ENCODE data around the gene TMEM229B.

The TMEM229B gene

DNA sequence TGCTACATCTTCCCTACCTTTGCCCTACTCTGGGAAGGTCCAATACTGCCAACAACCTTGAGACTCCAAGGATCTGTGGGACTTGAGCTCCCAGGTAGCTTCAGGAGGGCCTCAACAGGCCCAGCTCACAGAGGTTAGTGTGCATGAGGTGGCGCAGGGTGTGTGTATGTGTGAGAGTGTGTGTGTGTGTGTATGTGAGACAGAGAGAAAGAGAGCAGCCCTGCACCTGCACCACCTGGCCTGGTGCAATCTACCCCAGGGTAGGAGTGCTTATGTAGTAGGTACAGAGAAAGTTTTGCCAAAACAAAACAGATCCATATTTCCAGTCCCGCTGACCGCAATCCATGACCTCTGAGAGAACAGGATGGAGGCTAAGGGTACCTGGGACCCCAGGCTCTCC, 24.6 kb downstream of the TMEM229B start:
- TF ChIP-seq YY1 (IDR thresholded peaks at IDR 0.05; ENCODE audit: low read depth) (no peak), EP300 (IDR thresholded peaks at IDR 0.05; ENCODE audit: borderline replicate concordance) (no peak), ZBTB7A (IDR thresholded peaks at IDR 0.05; ENCODE audit: low read depth) (no peak), EGR1 (IDR thresholded peaks at IDR 0.05) (no peak), FOXM1 (IDR thresholded peaks at IDR 0.05; ENCODE audit: borderline replicate concordance, low read depth) (no peak), RAD21 (IDR thresholded peaks at IDR 0.05; ENCODE audit: low read depth) (no peak), TCF12 (IDR thresholded peaks at IDR 0.05; ENCODE audit: low read depth) (no peak), TAF1 (IDR thresholded peaks at IDR 0.05; ENCODE audit: low read depth) (no peak), NFIC (IDR thresholded peaks at IDR 0.05) (no peak), CREB1 (IDR thresholded peaks at IDR 0.05; ENCODE audit: low read depth) (no peak), CEBPB (IDR thresholded peaks at IDR 0.05) (no peak), TEAD4 (IDR thresholded peaks at IDR 0.05) (no peak)
- TF ChIP-seq, protein P1, sequence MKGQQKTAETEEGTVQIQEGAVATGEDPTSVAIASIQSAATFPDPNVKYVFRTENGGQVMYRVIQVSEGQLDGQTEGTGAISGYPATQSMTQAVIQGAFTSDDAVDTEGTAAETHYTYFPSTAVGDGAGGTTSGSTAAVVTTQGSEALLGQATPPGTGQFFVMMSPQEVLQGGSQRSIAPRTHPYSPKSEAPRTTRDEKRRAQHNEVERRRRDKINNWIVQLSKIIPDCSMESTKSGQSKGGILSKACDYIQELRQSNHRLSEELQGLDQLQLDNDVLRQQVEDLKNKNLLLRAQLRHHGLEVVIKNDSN (IDR thresholded peaks at IDR 0.05) = no peak
- TF ChIP-seq, protein P2, sequence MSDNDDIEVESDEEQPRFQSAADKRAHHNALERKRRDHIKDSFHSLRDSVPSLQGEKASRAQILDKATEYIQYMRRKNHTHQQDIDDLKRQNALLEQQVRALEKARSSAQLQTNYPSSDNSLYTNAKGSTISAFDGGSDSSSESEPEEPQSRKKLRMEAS (IDR thresholded peaks at IDR 0.05) = no peak
- TF ChIP-seq, protein P3, sequence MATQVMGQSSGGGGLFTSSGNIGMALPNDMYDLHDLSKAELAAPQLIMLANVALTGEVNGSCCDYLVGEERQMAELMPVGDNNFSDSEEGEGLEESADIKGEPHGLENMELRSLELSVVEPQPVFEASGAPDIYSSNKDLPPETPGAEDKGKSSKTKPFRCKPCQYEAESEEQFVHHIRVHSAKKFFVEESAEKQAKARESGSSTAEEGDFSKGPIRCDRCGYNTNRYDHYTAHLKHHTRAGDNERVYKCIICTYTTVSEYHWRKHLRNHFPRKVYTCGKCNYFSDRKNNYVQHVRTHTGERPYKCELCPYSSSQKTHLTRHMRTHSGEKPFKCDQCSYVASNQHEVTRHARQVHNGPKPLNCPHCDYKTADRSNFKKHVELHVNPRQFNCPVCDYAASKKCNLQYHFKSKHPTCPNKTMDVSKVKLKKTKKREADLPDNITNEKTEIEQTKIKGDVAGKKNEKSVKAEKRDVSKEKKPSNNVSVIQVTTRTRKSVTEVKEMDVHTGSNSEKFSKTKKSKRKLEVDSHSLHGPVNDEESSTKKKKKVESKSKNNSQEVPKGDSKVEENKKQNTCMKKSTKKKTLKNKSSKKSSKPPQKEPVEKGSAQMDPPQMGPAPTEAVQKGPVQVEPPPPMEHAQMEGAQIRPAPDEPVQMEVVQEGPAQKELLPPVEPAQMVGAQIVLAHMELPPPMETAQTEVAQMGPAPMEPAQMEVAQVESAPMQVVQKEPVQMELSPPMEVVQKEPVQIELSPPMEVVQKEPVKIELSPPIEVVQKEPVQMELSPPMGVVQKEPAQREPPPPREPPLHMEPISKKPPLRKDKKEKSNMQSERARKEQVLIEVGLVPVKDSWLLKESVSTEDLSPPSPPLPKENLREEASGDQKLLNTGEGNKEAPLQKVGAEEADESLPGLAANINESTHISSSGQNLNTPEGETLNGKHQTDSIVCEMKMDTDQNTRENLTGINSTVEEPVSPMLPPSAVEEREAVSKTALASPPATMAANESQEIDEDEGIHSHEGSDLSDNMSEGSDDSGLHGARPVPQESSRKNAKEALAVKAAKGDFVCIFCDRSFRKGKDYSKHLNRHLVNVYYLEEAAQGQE (IDR thresholded peaks at IDR 0.05; ENCODE audit: low read depth) = no peak

DNA sequence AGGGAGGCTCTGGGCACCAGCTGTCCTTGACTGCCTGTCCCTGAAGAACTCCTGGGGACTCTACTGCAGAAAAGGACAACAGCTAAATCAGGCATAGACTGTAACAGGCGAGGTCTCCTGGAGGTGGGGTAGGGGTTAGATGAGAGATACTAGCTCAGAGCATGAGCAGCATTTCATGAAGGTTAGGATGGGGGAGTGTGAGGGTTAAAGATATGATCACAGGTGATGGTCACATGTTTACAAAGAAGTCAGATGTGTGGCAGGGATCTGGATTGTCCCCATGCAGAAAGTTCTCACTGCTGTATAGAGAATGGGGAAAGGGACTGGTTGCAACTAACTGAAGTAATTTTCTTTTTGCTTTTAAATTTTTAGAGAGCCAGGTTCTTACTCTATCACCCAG, 26.5 kb downstream of the TMEM229B start:
- TF ChIP-seq, protein P1 (IDR thresholded peaks at IDR 0.05) = no peak

DNA sequence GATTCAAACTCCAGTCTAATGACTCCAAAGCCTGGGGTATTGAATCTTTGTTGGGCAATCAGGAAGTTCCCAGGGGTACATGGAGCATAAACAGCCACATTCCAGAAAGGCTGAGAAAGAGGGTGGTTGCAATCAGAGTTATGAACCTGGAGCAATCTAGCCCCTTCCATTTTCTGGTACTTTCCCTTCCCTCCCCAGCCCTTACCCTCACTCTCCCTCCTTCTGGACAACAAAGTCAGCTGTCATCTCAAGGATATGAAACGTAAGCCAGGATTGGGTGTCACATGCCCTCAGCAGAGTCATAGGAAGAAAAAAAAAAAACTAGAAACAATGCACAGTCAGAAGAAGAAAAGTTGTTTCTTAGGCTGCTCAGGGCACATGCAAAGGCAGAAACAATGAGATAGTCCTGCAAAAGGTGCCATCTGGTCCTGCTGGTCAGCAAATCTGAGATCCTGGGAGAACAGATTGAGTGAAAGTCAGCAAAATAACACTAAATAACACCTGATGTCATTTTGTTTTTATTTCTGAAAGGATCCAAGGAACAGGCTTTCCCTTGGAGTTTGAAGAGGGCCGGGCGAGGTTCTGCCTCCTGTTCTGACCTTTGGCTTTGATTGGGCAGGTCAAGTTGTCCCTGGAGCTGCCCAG, 27.1 kb downstream of the TMEM229B start:
- TF ChIP-seq, protein P1 (IDR thresholded peaks at IDR 0.05) = peak; percentile 64; the same call in 1 of the 2 replicates
- TF ChIP-seq CEBPB (IDR thresholded peaks at IDR 0.05) = 0 out of 2 replicates have a peak, but pooled peaks have one; percentile 4
- TF ChIP-seq, protein P2 (IDR thresholded peaks at IDR 0.05) = no peak

DNA sequence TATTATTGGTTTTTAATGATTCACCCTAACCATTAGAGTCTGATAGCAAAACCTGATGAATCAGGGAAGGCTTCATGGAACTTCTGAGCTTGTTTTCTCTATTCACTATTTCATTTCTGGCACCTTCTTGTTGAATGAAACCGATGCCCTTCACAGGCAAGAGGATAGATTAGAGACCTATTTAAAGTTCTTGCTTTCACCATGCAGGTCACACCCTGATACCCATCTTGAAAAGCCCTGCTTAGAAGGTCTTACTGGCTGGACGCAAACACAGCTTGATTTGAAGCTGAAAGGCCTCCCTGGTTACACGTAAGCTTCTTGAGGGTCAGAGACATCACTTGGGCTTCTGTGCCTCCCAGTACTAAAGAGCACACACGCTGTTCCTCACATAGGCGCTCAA, 29.2 kb downstream of the TMEM229B start:
- no peak for TF ChIP-seq NFIC (IDR thresholded peaks at IDR 0.05)
- TF ChIP-seq, protein P3 (IDR thresholded peaks at IDR 0.05; ENCODE audit: low read depth) = no peak

DNA sequence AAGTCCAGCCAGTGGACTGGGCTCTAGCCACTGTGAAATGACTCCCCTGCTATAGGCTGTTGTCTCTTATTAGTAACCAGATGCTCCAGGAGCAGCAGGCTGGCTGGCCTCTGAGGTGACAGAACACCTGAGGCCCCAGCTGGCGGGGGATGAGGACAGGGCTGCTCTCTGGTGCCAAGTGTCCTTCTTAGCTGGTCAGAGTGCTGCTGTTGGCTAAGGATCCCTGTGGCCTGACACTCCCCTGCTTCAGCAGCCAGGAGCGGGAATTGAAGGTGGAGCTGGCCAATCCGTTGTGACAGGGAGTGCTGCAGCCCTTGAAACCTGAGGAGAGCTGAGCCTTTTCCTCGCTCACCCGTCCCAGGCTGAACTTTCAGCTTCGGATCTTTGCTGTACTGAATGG, 30.7 kb downstream of the TMEM229B start:
- TF ChIP-seq, protein P2 (IDR thresholded peaks at IDR 0.05) = peak; percentile 66; the same call in 1 of the 2 replicates
- TF ChIP-seq FOXM1 (IDR thresholded peaks at IDR 0.05; ENCODE audit: borderline replicate concordance, low read depth) (no peak), RAD21 (IDR thresholded peaks at IDR 0.05; ENCODE audit: low read depth) (no peak), NFIC (IDR thresholded peaks at IDR 0.05) (no peak), YY1 (IDR thresholded peaks at IDR 0.05; ENCODE audit: low read depth) (no peak)

DNA sequence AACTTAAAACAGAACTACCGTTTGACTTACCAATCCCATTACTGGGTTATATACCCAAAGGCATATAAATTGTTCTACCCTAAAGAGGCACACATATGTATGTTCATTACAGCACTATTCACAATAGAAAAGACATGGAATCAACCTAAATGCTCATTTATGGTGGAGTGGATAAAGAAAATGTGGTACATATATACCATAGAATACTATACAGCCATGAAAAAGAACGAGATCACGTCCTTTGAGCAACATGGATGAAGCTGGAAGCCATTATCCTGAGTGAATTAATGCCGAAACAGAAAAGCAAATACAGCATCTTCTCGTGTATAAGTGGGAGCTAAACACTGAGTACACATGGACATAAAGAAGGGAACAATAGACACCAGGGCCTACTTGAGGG, 31.8 kb downstream of the TMEM229B start:
- no peak for TF ChIP-seq TAF1 (IDR thresholded peaks at IDR 0.05; ENCODE audit: low read depth)
- TF ChIP-seq CEBPB (IDR thresholded peaks at IDR 0.05) = no peak
- no peak for TF ChIP-seq EGR1 (IDR thresholded peaks at IDR 0.05)
- TF ChIP-seq EP300 (IDR thresholded peaks at IDR 0.05; ENCODE audit: borderline replicate concordance) = no peak
- TF ChIP-seq NFIC (IDR thresholded peaks at IDR 0.05) = no peak
- TF ChIP-seq RAD21 (IDR thresholded peaks at IDR 0.05; ENCODE audit: low read depth) = no peak
- TF ChIP-seq, protein P1 (IDR thresholded peaks at IDR 0.05) = no peak
- no peak for TF ChIP-seq TEAD4 (IDR thresholded peaks at IDR 0.05)
- no peak for TF ChIP-seq ZBTB7A (IDR thresholded peaks at IDR 0.05; ENCODE audit: low read depth)
- TF ChIP-seq CREB1 (IDR thresholded peaks at IDR 0.05; ENCODE audit: low read depth) = no peak
- TF ChIP-seq, protein P3 (IDR thresholded peaks at IDR 0.05; ENCODE audit: low read depth) = no peak
- TF ChIP-seq FOXM1 (IDR thresholded peaks at IDR 0.05; ENCODE audit: borderline replicate concordance, low read depth) = no peak
- TF ChIP-seq YY1 (IDR thresholded peaks at IDR 0.05; ENCODE audit: low read depth) = no peak
- TF ChIP-seq TCF12 (IDR thresholded peaks at IDR 0.05; ENCODE audit: low read depth) = no peak
- TF ChIP-seq, protein P2 (IDR thresholded peaks at IDR 0.05) = no peak
